Testis (tissue), 2 donors: Measurements from ENCODE around the gene TTLL3.
"Not testable (repeated sequence)": the region's sequence is repeated elsewhere in the genome, so short reads cannot be mapped to it uniquely, and the experiment has no call there.

Source experiments
- POLR2A ChIP-seq: fragments of 450-650 bp; IDR thresholded peaks from one replicate; pipeline ENCODE4 v1.6.1; 2017; ENCODE audit warnings: antibody characterized with exemption, mild to moderate bottlenecking, moderate library complexity
- TF ChIP-seq, protein P1 (sequence below), 3 experiments: fragments of 450-650 bp in 2 of 3; fragments of 200-600 bp in 1 of 3; sonication (generic) in 1 of 3; IDR thresholded peaks; one replicate each; pipeline ENCODE4 v1.5.1; 2016 to 2019; ENCODE audit warnings: antibody characterized with exemption in 3 of 3, mild to moderate bottlenecking in 2 of 3, moderate library complexity in 1 of 3

GRCh38 chr3:9851926-9852325 is 41.9 kb downstream of the TTLL3 start:
- TF ChIP-seq, protein P1, sequence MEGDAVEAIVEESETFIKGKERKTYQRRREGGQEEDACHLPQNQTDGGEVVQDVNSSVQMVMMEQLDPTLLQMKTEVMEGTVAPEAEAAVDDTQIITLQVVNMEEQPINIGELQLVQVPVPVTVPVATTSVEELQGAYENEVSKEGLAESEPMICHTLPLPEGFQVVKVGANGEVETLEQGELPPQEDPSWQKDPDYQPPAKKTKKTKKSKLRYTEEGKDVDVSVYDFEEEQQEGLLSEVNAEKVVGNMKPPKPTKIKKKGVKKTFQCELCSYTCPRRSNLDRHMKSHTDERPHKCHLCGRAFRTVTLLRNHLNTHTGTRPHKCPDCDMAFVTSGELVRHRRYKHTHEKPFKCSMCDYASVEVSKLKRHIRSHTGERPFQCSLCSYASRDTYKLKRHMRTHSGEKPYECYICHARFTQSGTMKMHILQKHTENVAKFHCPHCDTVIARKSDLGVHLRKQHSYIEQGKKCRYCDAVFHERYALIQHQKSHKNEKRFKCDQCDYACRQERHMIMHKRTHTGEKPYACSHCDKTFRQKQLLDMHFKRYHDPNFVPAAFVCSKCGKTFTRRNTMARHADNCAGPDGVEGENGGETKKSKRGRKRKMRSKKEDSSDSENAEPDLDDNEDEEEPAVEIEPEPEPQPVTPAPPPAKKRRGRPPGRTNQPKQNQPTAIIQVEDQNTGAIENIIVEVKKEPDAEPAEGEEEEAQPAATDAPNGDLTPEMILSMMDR (IDR thresholded peaks at IDR 0.05), result not testable (repeated sequence)
- TF ChIP-seq POLR2A, result not testable (repeated sequence)
